DOHH2 (cell line): Measurements from ENCODE around the gene THSD7A.

Experiments
- H3F3A ChIP-seq: fragments of 200-600 bp; sonication (generic), shearing (Covaris generic); 2 replicates; pipeline ENCODE4 v1.6.0; 2016; ENCODE audit warnings: antibody characterized with exemption, mild to moderate bottlenecking; ENCODE audit not compliant: control insufficient read depth, insufficient read depth
- H3K27ac ChIP-seq: fragments of 200-600 bp; sonication (generic); 2 replicates; pipeline ENCODE4 v1.5.1; 2014; ENCODE audit warnings: low read depth, mild to moderate bottlenecking, low read length, moderate library complexity
- H3K27me3 ChIP-seq: fragments of 200-600 bp; sonication (generic); 2 replicates; pipeline ENCODE4 v1.6.1; 2014; ENCODE audit warnings: mild to moderate bottlenecking, low read length, mixed read lengths; ENCODE audit not compliant: control insufficient read depth
- H3K36me3 ChIP-seq: fragments of 200-600 bp; sonication (generic); 2 replicates; pipeline ENCODE4 v1.6.1; 2014; ENCODE audit warnings: mild to moderate bottlenecking, low read length, moderate library complexity, mixed read lengths; ENCODE audit not compliant: control insufficient read depth
- H3K4me1 ChIP-seq: fragments of 200-600 bp; sonication (generic); 2 replicates; pipeline ENCODE4 v1.6.1; 2014; ENCODE audit warnings: mild to moderate bottlenecking, low read length, mixed read lengths; ENCODE audit not compliant: control insufficient read depth
- H3K4me2 ChIP-seq: fragments of 200-600 bp; sonication (generic); 2 replicates; pipeline ENCODE4 v1.6.0; 2014; ENCODE audit warnings: mild to moderate bottlenecking, low read length, moderate library complexity
- H3K4me3 ChIP-seq: fragments of 200-600 bp; sonication (generic); 2 replicates; pipeline ENCODE4 v1.5.1; 2014; ENCODE audit warnings: mild to moderate bottlenecking, low read length, mixed read lengths
- H3K79me2 ChIP-seq: fragments of 200-600 bp; sonication (generic); 2 replicates; pipeline ENCODE4 v1.6.1; 2014; ENCODE audit warnings: mild to moderate bottlenecking, low read length, mixed read lengths; ENCODE audit not compliant: control insufficient read depth
- H3K9me2 ChIP-seq: fragments of 200-600 bp; sonication (generic); replicated peaks from 2 replicates; pipeline ENCODE4 v1.6.1; 2014; ENCODE audit warnings: mild to moderate bottlenecking, low read length, mixed read lengths; ENCODE audit not compliant: control insufficient read depth
- H3K9me3 ChIP-seq: fragments of 200-600 bp; sonication (generic); 2 replicates; pipeline ENCODE4 v1.6.1; 2014; ENCODE audit warnings: antibody characterized with exemption, low read length, mixed read lengths; ENCODE audit not compliant: control insufficient read depth, insufficient read depth
- H4K20me1 ChIP-seq: fragments of 200-600 bp; sonication (generic); 2 replicates; pipeline ENCODE4 v1.6.0; 2014; ENCODE audit warnings: low read depth, mild to moderate bottlenecking, antibody characterized with exemption, low read length, moderate library complexity; ENCODE audit not compliant: control insufficient read depth, insufficient read depth
- EZH2phosphoT487 ChIP-seq: fragments of 200-600 bp; sonication (generic); IDR thresholded peaks from 2 replicates; pipeline ENCODE4 v1.6.1; 2017; ENCODE audit warnings: borderline replicate concordance, mild to moderate bottlenecking, antibody characterized with exemption, low read length, moderate library complexity, mixed read lengths
- TF ChIP-seq, protein P1 (sequence below): fragments of 200-600 bp; sonication (generic); IDR thresholded peaks from one replicate; pipeline ENCODE4 v1.5.1; 2014; ENCODE audit warnings: antibody characterized with exemption, mild to moderate bottlenecking, low read depth, low read length; ENCODE audit not compliant: poor library complexity, severe bottlenecking

THSD7A gene

GRCh38 chr7:11436316-11436715 lies 395.7 kb downstream of the THSD7A start:
- Histone ChIP-seq H3K4me2 (no peak overlapping the region), H4K20me1 (no peaks in the 10 kb centered on the region), H3K4me3 (no peak overlapping the region), H3K79me2 (no peaks in the 10 kb centered on the region), H3K9me3 (no peaks in the 10 kb centered on the region), H3K27ac (no peak overlapping the region), H3K27me3 (peaks cover 9% of the 10 kb centered on the region), H3K36me3 (no peaks in the 10 kb centered on the region), H3K9me2 (no peaks in the 10 kb centered on the region), H3F3A (no peaks in the 10 kb centered on the region), H3K4me1 (no peaks in the 10 kb centered on the region)
- TF ChIP-seq EZH2phosphoT487 = no peak
- TF ChIP-seq, protein P1, sequence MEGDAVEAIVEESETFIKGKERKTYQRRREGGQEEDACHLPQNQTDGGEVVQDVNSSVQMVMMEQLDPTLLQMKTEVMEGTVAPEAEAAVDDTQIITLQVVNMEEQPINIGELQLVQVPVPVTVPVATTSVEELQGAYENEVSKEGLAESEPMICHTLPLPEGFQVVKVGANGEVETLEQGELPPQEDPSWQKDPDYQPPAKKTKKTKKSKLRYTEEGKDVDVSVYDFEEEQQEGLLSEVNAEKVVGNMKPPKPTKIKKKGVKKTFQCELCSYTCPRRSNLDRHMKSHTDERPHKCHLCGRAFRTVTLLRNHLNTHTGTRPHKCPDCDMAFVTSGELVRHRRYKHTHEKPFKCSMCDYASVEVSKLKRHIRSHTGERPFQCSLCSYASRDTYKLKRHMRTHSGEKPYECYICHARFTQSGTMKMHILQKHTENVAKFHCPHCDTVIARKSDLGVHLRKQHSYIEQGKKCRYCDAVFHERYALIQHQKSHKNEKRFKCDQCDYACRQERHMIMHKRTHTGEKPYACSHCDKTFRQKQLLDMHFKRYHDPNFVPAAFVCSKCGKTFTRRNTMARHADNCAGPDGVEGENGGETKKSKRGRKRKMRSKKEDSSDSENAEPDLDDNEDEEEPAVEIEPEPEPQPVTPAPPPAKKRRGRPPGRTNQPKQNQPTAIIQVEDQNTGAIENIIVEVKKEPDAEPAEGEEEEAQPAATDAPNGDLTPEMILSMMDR = no peak

- Histone ChIP-seq H3K4me1 (no peaks in the 10 kb centered on the region), H3K27ac (no peak overlapping the region), H3F3A (no peaks in the 10 kb centered on the region), H3K9me3 (no peaks in the 10 kb centered on the region), H3K4me2 (no peak overlapping the region), H3K36me3 (no peaks in the 10 kb centered on the region), H3K27me3 (peaks cover 9% of the 10 kb centered on the region), H4K20me1 (no peaks in the 10 kb centered on the region), H3K79me2 (no peaks in the 10 kb centered on the region), H3K9me2 (no peaks in the 10 kb centered on the region), H3K4me3 (no peak overlapping the region)
- no peak for TF ChIP-seq EZH2phosphoT487
- TF ChIP-seq, protein P1 = no peak
These were observed 397.6 kb downstream of the THSD7A start for GRCh38 chr7:11434366-11434765.

DNA sequence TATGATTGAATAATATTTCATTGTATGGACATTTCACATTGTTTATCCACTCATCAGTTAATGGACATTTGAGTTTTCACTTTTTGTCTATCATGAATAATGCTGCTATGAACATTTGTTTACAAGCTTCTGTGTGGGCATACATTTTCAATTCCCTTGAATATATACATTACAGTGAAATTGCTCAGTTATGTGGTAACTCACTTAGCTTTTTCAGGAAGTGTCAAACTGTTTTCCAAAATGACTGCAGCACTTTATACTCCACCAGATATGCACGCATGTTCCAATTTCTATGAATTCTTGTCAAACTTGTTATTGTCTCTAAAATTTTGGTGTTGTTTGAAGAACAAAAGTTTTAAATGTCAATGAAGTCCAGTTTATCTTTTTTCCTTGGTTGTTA lies 401.2 kb downstream of the THSD7A start:
- Histone ChIP-seq H3K9me3 (no peaks in the 10 kb centered on the region), H3K4me2 (no peak overlapping the region), H3F3A (no peaks in the 10 kb centered on the region), H3K9me2 (no peaks in the 10 kb centered on the region), H3K27me3 (peaks cover 4% of the 10 kb centered on the region; the same call in 1 of the 2 replicates), H3K27ac (no peak overlapping the region), H3K4me1 (no peaks in the 10 kb centered on the region), H3K4me3 (no peak overlapping the region), H3K36me3 (no peaks in the 10 kb centered on the region), H4K20me1 (no peaks in the 10 kb centered on the region), H3K79me2 (no peaks in the 10 kb centered on the region)
- TF ChIP-seq, protein P1 = no peak
- no peak for TF ChIP-seq EZH2phosphoT487
